LHCN-M2 (cell line): Measurements from ENCODE around the gene SVOP. TPM values are rescaled to one million over a fixed set of nuclear protein-coding genes. Genes with fewer than 3 reads are reported as not detected.

Experiments
- total RNA-seq: library from RNA; depleted of rRNA; stranded (reverse); fragments of >200 nt; gene quantifications from 2 replicates; pipeline ENCODE4 v1.2.3, GENCODE V29; 2014; rRNA removed

SVOP gene
- total RNA-seq, 1 experiment from 2014 or later: not detected

Other genes with a start within 250 kb of the SVOP start
- 13.9 and 29.4 TPM in 2 replicates for gene SSH1, start 163.5 kb downstream of the SVOP start, total RNA-seq
- gene DAO, start 141.0 kb downstream of the SVOP start, total RNA-seq: not detected in 2 replicates
- gene USP30, start 31.5 kb upstream of the SVOP start, total RNA-seq: 7.6 and 10.7 TPM in 2 replicates
- gene ALKBH2, start 72.4 kb upstream of the SVOP start, total RNA-seq: 7.5 and 14.8 TPM in 2 replicates
- 76.5 and 87.1 TPM in 2 replicates for gene UNG, start 76.5 kb upstream of the SVOP start, total RNA-seq
- gene ACACB, start 95.5 kb upstream of the SVOP start, total RNA-seq: 2.2 and 2.3 TPM in 2 replicates